GM18520 (cell line): ENCODE measurements around the gene LRRN1.

ENCODE experiments used
- ATAC-seq: cut with Tn5 transposase; IDR thresholded peaks from one replicate; pipeline ENCODE4 v1.9.1; 2021; ENCODE audit not compliant: unreplicated experiment

Gene LRRN1

GRCh38 chr3:3799173-3800079 is at the start of gene LRRN1:
Gene LRRN1, plus strand, starts transcription at chr3:3799431. Its CDS starts 45,211 bp downstream, at chr3:3844642.
- ATAC-seq: no peak

DNA sequence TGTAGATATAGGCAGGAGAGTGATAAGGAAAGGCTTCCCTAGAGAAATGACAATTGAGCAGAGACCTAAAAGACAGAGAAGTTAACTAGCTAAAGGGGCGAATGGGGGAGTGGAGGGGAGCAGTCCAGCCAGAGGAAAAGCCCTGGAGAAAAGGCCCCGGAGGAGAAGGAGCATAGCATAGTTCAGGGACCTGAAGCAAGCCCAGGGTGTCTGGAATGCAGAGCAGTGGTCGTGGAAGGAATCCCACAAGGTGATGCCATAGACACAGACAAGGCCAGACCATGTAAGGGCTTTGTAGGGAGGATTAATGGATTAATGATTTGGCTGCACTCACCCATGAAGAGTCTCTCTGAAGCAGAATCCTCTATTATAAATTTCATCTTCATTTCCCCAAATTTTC is 45.8 kb upstream of the LRRN1 start:
- ATAC-seq: no peak

- no peak for ATAC-seq
Observed at GRCh38 chr3:3765661-3766060, 33.6 kb upstream of the LRRN1 start.

- no peak for ATAC-seq
Observed at GRCh38 chr3:3766140-3766539, 33.1 kb upstream of the LRRN1 start.

GRCh38 chr3:3771094-3771493 is 28.1 kb upstream of the LRRN1 start:
- ATAC-seq: no peak

- ATAC-seq: no peak
Observed at GRCh38 chr3:3771567-3771966, 27.7 kb upstream of the LRRN1 start.

DNA sequence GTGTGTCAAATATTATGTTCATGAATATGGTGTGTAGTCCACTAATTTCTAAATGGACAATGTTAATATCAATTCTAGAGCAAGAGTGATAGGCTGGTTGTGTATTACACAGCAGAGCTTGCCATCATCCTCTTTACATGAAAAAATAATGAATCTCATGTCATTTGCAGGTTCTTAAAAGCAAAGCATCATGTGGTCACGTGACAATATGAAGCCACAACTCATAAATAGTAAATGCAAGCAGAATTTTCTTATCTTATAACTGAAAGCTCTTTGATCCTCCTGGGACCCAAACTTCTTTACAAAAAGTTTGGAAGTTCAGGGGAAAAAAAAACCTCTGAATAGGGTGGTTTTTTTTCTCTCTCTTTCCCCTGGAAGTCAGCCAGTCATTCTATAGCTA is 26.9 kb upstream of the LRRN1 start:
- no peak for ATAC-seq

DNA sequence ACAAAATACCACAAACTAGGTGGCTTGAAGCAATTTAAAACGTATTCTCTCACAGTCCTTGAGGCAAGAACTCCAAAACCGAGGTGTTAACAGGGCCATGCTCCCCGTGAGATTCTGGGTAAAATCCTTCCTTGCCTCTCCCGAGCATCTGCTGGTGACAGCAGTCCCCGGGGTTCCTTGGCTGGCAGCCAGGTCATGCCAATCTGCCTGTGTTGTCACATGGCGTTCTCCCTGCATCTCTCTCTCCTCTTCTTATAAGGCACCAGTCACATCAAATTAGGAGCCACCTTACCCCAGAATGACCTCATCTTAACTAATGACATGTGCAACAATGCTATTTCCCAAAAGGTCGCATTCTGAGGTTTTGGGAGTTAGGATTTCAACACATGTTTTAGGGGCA is 26.3 kb upstream of the LRRN1 start:
- ATAC-seq: no peak

GRCh38 chr3:3776607-3777006 is 22.6 kb upstream of the LRRN1 start:
- ATAC-seq: no peak

GRCh38 chr3:3778216-3778615 is 21.0 kb upstream of the LRRN1 start:
- no peak for ATAC-seq

- ATAC-seq: no peak
Observed at GRCh38 chr3:3778641-3779270, 20.5 kb upstream of the LRRN1 start.

GRCh38 chr3:3782457-3782856 is 16.8 kb upstream of the LRRN1 start:
- ATAC-seq: no peak

DNA sequence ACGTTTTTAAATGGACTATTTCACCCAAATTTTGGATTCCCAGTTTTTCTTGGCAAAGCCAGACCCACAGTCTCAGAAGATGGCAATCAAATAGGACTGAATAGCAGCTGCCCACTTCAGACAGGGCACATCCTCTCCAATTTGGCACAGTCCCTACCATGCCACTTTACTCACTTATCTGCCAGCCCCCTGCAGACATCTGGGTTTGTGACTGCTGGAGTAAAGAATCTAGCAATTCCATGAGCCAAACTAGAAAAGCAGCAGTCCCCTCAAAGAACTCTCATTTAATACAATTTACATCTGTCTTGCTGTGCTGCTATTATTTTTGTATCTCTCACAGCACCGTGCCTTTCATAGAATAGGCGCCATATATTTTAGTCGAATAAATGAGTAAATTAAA is 16.0 kb upstream of the LRRN1 start:
- no peak for ATAC-seq

- no peak for ATAC-seq
Observed at GRCh38 chr3:3783696-3784095, 15.5 kb upstream of the LRRN1 start.

GRCh38 chr3:3792391-3792790 is 6.8 kb upstream of the LRRN1 start:
- no peak for ATAC-seq

DNA sequence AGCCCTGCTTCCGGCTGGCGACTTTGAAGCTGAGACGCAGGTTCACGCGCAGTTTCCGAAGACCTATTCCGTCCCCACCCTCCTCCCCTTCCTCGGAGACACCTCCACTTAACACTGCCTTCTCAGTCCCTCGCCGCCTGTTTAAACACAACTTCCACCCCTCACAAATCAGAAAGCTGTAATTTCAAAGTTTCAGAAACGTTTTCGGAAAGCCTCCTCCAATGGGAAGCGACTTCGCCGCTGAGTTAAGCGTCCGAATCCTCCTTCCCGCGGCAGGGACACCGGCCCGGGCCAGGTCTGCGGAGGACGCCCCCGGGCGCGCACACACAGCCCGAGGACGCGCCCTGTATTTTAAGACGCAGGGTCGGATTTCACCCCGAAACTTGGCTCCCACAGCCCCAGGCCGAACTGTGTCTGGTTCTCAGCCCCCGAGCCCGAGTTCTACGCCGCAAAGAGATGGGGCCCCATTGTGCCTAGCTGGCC is 559 bp upstream of the LRRN1 start:
- no peak for ATAC-seq

DNA sequence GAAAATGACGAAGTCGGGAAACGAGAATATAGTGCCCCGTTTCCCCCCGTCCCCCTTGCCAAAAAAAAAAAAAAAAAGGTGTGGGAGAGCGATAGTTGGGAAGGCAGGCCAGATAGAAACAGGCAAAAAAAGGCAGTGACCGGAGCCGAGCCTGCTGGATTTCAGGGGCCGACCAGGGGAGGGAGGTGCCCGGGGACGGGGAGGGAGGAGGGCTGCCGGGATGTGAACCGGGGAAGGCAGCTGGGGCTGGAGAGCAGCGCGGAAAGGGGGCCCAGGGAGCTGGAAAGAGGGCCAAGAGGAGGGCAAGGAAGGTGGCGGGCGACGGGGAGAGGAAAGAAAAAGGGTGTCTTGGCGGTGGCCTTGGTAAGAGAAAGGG is 837 bp downstream of the LRRN1 start:
- ATAC-seq: no peak

DNA sequence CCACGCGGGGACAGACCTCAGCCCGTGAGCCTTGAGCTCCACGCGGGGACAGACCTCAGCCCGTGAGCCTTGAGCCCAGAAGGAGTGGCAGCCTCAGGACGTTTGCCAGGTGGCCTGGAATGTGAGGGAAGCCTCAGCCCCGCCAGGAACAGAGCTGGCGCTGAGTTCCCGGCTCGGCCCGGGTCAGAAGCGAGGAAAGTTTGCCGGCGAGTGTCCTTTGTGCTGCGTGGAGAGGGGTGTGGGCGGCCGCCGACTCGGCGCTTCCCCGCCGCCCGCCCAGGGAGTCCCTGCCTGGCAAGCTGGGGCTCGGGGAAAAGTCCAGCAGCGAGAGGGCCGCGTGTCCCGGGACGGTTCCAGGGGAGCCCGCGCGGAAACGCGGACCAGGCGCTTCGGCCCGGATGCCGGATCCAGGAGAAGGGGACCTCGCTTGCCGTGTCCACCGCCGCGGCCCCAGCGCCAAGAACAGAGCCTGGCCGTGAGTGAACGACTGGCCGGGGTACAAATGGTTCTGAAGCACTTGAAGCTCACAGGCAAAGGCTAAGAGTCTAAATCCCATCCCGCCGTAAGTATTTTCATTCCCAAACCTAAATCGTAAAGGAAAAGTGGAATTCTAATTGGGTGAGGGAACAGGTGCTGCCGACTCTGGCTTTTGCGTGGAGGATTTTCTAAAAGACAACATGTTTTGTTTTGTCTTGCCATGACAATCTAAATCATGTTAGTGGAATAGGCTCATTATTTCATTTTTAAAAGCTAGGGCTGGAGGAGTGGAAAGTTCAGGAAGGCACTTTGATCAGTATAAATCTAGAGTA is 1.7 kb downstream of the LRRN1 start:
- ATAC-seq: no peak

DNA sequence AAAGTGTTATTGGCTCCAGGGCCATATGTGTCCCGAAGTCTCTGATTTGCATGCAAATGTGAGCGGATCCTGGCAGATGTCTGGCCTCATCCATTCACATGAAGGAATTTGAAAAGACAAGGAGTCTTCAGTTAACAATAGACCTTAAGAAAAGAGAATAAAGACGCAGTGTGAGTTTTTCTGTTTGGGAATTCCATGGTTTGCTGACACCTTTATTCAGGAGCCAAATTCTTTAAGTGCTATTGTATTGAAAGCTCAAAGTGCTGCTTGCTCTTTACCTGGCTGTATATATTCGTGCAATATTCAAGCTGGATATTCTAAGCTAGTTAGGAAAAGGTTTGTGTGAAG is 2.2 kb downstream of the LRRN1 start:
- ATAC-seq: no peak

GRCh38 chr3:3802046-3802445 is 2.8 kb downstream of the LRRN1 start:
- ATAC-seq: no peak

GRCh38 chr3:3804560-3804959 is 5.3 kb downstream of the LRRN1 start:
- no peak for ATAC-seq

GRCh38 chr3:3806092-3806491 is 6.9 kb downstream of the LRRN1 start:
- ATAC-seq: no peak
